Measurements from ENCODE around the gene GFOD1. TPM values are rescaled to one million over a fixed set of nuclear protein-coding genes. Genes with fewer than 3 reads are reported as not detected.
A peak's percentile ranks its signal among the peaks of the same experiment; 100 is the strongest.

Gene GFOD1
- total and polyA plus RNA-seq, 8 donors = 1.4 to 2.7 (median 2.1) TPM

DNA sequence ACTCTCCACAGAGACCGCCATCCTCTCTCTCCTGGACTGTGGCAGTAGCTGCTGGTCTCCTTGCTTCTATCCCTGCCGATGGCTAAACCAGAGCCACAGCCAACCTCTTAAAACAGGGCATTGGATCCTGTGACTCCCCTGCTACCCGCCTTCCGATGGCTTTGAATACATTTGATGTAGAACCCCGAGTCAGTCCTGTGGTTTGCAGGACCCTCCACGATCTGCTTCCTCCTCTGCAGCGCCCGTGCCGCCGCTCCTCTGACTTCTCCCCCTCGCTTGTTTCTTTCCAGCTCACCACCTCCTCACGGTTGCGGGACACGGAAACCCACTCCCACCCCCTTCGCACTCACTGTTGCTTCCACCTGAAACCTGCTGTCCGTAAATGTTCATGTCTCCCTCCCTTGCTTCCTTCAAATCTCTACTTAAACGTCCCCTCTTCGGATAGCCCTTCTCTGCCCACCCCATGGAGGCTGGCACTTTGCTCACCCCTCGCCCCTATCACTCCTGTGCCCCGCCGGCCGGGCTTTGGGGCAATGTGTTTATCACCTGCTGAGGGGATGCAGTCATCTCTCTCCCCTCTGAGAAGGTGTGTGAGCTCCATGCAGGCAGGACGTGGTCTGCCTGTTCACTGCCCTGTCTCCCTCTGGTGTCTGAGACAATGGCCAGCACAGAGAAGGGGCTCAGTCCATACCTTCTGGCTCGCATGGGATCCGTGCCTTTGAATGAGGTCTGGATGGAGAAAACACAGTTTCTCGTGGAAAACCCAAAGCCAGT, 67.8 kb downstream of the GFOD1 start:
- ATAC-seq (no peak), FAIRE-seq (no peak), DNase-seq (no peak)
- WGBS, 2 donors = 88 to 91% methylated on average over 26 of the region's 26 CpGs
- no peaks in the 10 kb centered on the region for H3K9me3 ChIP-seq
- H3K4me3 ChIP-seq = no peak overlapping the region
- TF ChIP-seq, protein P1, sequence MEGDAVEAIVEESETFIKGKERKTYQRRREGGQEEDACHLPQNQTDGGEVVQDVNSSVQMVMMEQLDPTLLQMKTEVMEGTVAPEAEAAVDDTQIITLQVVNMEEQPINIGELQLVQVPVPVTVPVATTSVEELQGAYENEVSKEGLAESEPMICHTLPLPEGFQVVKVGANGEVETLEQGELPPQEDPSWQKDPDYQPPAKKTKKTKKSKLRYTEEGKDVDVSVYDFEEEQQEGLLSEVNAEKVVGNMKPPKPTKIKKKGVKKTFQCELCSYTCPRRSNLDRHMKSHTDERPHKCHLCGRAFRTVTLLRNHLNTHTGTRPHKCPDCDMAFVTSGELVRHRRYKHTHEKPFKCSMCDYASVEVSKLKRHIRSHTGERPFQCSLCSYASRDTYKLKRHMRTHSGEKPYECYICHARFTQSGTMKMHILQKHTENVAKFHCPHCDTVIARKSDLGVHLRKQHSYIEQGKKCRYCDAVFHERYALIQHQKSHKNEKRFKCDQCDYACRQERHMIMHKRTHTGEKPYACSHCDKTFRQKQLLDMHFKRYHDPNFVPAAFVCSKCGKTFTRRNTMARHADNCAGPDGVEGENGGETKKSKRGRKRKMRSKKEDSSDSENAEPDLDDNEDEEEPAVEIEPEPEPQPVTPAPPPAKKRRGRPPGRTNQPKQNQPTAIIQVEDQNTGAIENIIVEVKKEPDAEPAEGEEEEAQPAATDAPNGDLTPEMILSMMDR (IDR thresholded peaks at IDR 0.05) = no peak
- no peak overlapping the region for H3K27ac ChIP-seq
- H3K27me3 ChIP-seq = no peaks in the 10 kb centered on the region
- peaks cover 10 to 24% (median 12%) of the 10 kb centered on the region in 3 donors for H3K4me1 ChIP-seq
- intact Hi-C loops (cut with DNase I) = no loop called here
- H3K36me3 ChIP-seq = no peaks in the 10 kb centered on the region

DNA sequence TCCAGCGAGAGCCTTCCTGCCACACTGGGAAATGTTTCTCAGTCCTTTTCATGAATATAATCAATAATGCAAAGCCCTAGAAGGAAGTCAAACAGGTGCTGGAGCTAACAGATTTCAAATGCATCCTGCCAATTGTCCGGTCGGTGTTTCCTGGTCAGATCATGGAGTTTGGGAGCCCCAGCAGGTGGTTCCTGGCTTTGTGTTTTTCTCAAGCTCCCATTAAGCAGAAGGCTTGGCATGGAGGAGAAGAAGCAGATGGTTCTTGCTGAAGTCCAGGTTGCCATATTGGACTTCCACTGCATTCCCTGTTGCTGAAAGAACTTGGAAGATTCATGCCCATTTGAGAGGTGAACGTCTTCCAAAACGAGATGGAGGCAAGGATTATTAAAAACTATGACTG, 68.6 kb downstream of the GFOD1 start:
- H3K27ac ChIP-seq = peak overlapping the region in 2 of 4 donors; percentile 38 to 40
- intact Hi-C loops (cut with DNase I) = no loop called here
- ATAC-seq (peak; percentile 79 to 90 (median 86)), DNase-seq (peak in 4 of 6 donors; percentile 62 to 86 (median 68)), FAIRE-seq (no peak)
- WGBS, 2 donors = 25 to 27% methylated on average over 5 of the region's 5 CpGs
- H3K4me1 ChIP-seq = peaks cover 16 to 24% (median 17%) of the 10 kb centered on the region in 3 donors
- no peaks in the 10 kb centered on the region for H3K36me3 ChIP-seq
- no peak overlapping the region for H3K4me3 ChIP-seq
- TF ChIP-seq, protein P1 (IDR thresholded peaks at IDR 0.05) = no peak
- H3K27me3 ChIP-seq = no peaks in the 10 kb centered on the region
- H3K9me3 ChIP-seq = no peaks in the 10 kb centered on the region

DNA sequence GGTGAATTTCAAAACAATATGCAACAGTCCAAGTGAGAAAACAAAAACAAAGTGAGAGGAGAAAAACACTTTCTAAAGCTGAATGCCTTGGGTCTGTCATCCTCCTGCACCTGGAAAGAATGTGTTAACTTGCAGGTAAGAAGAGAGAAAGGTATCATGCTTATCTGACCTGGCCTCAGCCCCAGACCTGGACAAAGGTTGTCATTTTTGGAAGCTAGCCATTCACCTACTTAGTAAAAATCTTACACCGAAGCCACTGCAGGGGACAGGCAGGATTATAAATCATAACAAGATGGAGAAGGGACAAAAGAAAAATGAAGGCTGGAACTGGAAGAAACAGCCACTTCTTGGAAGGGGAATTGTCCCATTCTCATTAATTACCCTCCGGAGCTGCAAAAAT, 69.4 kb downstream of the GFOD1 start:
- no peaks in the 10 kb centered on the region for H3K27me3 ChIP-seq
- H3K27ac ChIP-seq = no peak overlapping the region
- DNase-seq (no peak), FAIRE-seq (no peak), ATAC-seq (peak in 3 of 4 donors; percentile 26 to 35 (median 34))
- no peaks in the 10 kb centered on the region for H3K9me3 ChIP-seq
- intact Hi-C loops (cut with DNase I) = no loop called here
- no peak overlapping the region for H3K4me3 ChIP-seq
- H3K36me3 ChIP-seq = no peaks in the 10 kb centered on the region
- peaks cover 25 to 26% (median 26%) of the 10 kb centered on the region in 3 donors for H3K4me1 ChIP-seq
- TF ChIP-seq, protein P1 (IDR thresholded peaks at IDR 0.05) = no peak
- 13 to 21% methylated on average over 2 of the region's 2 CpGs for WGBS, 2 donors

DNA sequence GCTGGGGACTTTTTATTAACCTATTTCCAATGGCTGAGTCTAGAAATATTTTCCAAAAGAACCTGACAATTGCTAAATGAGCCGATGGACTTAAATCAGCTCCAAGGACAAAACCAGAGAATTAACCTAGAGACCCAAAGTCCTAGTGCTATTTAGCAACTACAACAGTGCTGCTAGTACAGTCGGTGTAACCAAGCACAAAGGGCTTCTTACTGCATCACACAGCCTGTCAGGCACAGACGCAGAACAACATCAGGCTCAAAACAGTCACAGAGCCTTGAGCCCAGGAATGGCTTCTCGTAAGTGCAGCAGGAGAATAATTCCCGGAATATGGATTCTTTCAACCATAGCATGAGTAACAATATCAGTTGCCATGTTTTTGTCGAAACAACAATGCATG, 70.0 kb downstream of the GFOD1 start:
- Histone ChIP-seq H3K27me3 (no peaks in the 10 kb centered on the region), H3K4me3 (no peak overlapping the region), H3K4me1 (peaks cover 23 to 28% (median 26%) of the 10 kb centered on the region in 3 donors), H3K9me3 (no peaks in the 10 kb centered on the region), H3K27ac (no peak overlapping the region), H3K36me3 (no peaks in the 10 kb centered on the region)
- TF ChIP-seq, protein P1 (IDR thresholded peaks at IDR 0.05) = no peak
- ATAC-seq (no peak), FAIRE-seq (no peak), DNase-seq (no peak)
- 74 to 79% methylated on average over 6 of the region's 6 CpGs for WGBS, 2 donors
- intact Hi-C loops (cut with DNase I) = no loop called here

DNA sequence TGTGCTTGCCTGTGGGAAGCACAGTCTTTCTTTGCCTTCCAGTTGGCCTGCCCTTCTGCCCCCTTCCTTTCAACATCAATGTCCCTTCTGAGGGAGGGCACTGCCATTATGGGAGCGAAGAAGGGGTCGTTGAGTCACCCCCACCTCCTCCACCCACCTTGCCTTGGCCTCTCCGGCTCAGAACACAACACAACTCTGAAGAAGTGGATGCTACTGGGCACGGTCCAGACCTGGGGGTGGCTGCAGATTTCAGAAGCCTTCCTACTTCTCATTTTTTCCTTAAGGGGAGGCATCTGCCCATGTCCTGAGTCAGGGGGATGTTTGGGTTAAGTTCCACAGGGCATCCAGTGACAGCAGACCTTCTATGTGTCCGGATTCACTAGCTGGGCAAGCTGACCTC, 72.1 kb downstream of the GFOD1 start:
- DNase-seq (no peak), FAIRE-seq (no peak), ATAC-seq (no peak)
- Histone ChIP-seq H3K27ac (no peak overlapping the region), H3K36me3 (no peaks in the 10 kb centered on the region), H3K4me3 (no peak overlapping the region), H3K27me3 (no peaks in the 10 kb centered on the region), H3K9me3 (no peaks in the 10 kb centered on the region), H3K4me1 (peaks cover 23 to 28% (median 26%) of the 10 kb centered on the region in 3 donors)
- 71 to 75% methylated on average over 5 of the region's 5 CpGs for WGBS, 2 donors
- TF ChIP-seq, protein P1 (IDR thresholded peaks at IDR 0.05) = no peak
- intact Hi-C loops (cut with DNase I) = no loop called here
